Testis (tissue), 2 donors: ENCODE data around the gene TTC29.

Source experiments
- CTCF ChIP-seq, 3 experiments: fragments of 450-650 bp in 2 of 3; fragments of 200-600 bp in 1 of 3; sonication (generic) in 1 of 3; IDR thresholded peaks; one replicate each; pipeline ENCODE4 v1.5.1; 2016 to 2019; ENCODE audit warnings: antibody characterized with exemption in 3 of 3, mild to moderate bottlenecking in 2 of 3, moderate library complexity in 1 of 3
- POLR2A ChIP-seq: fragments of 450-650 bp; IDR thresholded peaks from one replicate; pipeline ENCODE4 v1.6.1; 2017; ENCODE audit warnings: antibody characterized with exemption, mild to moderate bottlenecking, moderate library complexity

GRCh38 chr4:146943691-146944375 is 1.8 kb downstream of the TTC29 start:
- TF ChIP-seq CTCF (IDR thresholded peaks at IDR 0.05) (no peak), POLR2A (no peak)
